Measurements from ENCODE around the gene ACTA1.

ACTA1 gene

DNA sequence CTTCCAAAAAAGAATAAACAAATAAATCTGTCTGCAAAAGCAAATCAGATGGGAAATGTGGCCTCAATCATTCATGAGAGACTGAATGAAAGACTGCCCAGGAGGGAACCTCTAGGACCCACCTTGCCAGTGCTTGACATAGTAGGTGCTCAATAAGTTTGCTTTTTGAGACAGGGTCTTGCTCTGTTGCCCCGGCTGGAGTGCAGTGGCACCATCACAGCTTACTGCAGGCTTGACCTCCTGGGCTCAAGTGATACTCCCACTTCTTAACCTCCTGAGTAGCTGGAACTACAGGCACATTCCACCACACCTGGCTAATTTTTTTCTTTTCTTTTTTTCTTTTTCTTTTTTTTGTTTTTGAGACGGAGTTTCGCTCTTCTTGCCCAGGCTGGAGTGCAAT lies 50.7 kb downstream of the ACTA1 start:
- no peaks in the 10 kb centered on the region for H3K27me3 ChIP-seq (ENCODE audit: control insufficient read depth, insufficient read depth, low read length)
- H3K36me3 ChIP-seq (ENCODE audit: control insufficient read depth, insufficient read depth, low read length), result no peaks in the 10 kb centered on the region
- no peak overlapping the region for H3K4me3 ChIP-seq (ENCODE audit: low read depth, low read length)
- no peaks in the 10 kb centered on the region for H3K9me3 ChIP-seq (ENCODE audit: control insufficient read depth, insufficient read depth, low read length)
- H3K9ac ChIP-seq (ENCODE audit: low read depth, low read length), result no peak overlapping the region
- H3K4me1 ChIP-seq (ENCODE audit: control insufficient read depth, insufficient read depth, low read length), result peaks cover 13% of the 10 kb centered on the region
